Caco-2 (cell line): ENCODE data around the gene FHOD1. TPM values are rescaled to one million over a fixed set of nuclear protein-coding genes. Genes with fewer than 3 reads are reported as not detected.
A peak's percentile ranks its signal among the peaks of the same experiment; 100 is the strongest.

ENCODE experiments used
- BruUV-seq: library from RNA; stranded (reverse); fragments of 400-500 nt; replicated peaks from 2 replicates; lab custom pipeline; 2021; lab: Mats Ljungman, UMichigan
- CTCF ChIA-PET: fragments of 300-600 bp; sonication (Branson Sonifier 250); formaldehyde crosslinking; loops from one replicate; lab custom pipeline; 2022; ENCODE audit warnings: antibody characterized with exemption; lab: Charles Lee
- POLR2A ChIA-PET: fragments of 300-600 bp; sonication (Branson Sonifier 250); formaldehyde crosslinking; loops from one replicate; lab custom pipeline; 2022; ENCODE audit warnings: antibody characterized with exemption; lab: Charles Lee
- DNase-seq, 2 experiments: peaks; one replicate each; pipeline versions ENCODE4 v3.0.0 to v3.0.0-alpha.2; 2020 to 2022
- H3K27me3 ChIP-seq: replicated peaks from 2 replicates; pipeline ENCODE4 v1.6.0; 2011; ENCODE audit warnings: low read length; ENCODE audit not compliant: control insufficient read depth, insufficient read depth
- H3K36me3 ChIP-seq: 2 replicates; pipeline ENCODE4 v1.5.1; 2011; ENCODE audit warnings: low read length; ENCODE audit not compliant: control insufficient read depth, insufficient read depth
- H3K4me1 ChIP-seq: fragments of 250-450 bp; sonication (Bioruptor Pico); 2 replicates; pipeline ENCODE4 v1.5.1; 2020; ENCODE audit warnings: mild to moderate bottlenecking
- H3K4me3 ChIP-seq: 2 replicates; pipeline ENCODE4 v1.5.1; 2011; ENCODE audit warnings: low read depth, mild to moderate bottlenecking, control low read depth, low read length
- H3K9me3 ChIP-seq: fragments of 250-450 bp; sonication (Bioruptor Pico); 2 replicates; pipeline ENCODE4 v1.5.1; 2020; ENCODE audit warnings: mild to moderate bottlenecking, moderate library complexity
- H3K27ac Mint-ChIP-seq: one replicate; pipeline ENCODE4 v1.8.0; 2022; ENCODE audit warnings: mixed read lengths; ENCODE audit not compliant: unreplicated experiment
- H3K27me3 Mint-ChIP-seq: one replicate; pipeline ENCODE4 v1.8.0; 2022; ENCODE audit warnings: mixed read lengths; ENCODE audit not compliant: insufficient read depth, unreplicated experiment
- H3K36me3 Mint-ChIP-seq: one replicate; pipeline ENCODE4 v1.8.0; 2022; ENCODE audit warnings: mild to moderate bottlenecking, mixed read lengths; ENCODE audit not compliant: insufficient read depth, unreplicated experiment
- H3K4me1 Mint-ChIP-seq: one replicate; pipeline ENCODE4 v1.8.0; 2022; ENCODE audit warnings: low read depth, mixed read lengths; ENCODE audit not compliant: unreplicated experiment
- H3K4me3 Mint-ChIP-seq: one replicate; pipeline ENCODE4 v1.8.0; 2022; ENCODE audit warnings: mild to moderate bottlenecking, moderate library complexity, mixed read lengths; ENCODE audit not compliant: unreplicated experiment
- H3K9me3 Mint-ChIP-seq: one replicate; pipeline ENCODE4 v1.8.0; 2022; ENCODE audit warnings: mixed read lengths; ENCODE audit not compliant: unreplicated experiment
- intact Hi-C: fragments of 100-400 bp; cut with micrococcal nuclease; formaldehyde crosslinking; loops from one replicate; pipeline ENCODE4 v1.10.0; 2022; ENCODE audit not compliant: unreplicated experiment
- total RNA-seq: library from RNA; stranded (reverse); gene quantifications from 2 replicates; pipeline ENCODE4 v1.2.3, GENCODE V29; 2022
- TF ChIP-seq, protein P1 (sequence below), 2 experiments: fragments of 200-600 bp in 1 of 2; IDR thresholded peaks; 1 replicate in 1 of 2; 2 replicates in 1 of 2; pipeline versions ENCODE4 v1.5.1 to v1.8.0; 2011 to 2022; ENCODE audit warnings: antibody characterized with exemption in 1 of 2, control low read depth in 1 of 2, inconsistent platforms in 1 of 2, low read depth in 1 of 2, low read length in 1 of 2, mild to moderate bottlenecking in 1 of 2, moderate library complexity in 1 of 2; ENCODE audit not compliant: insufficient read depth in 1 of 2, severe bottlenecking in 1 of 2, unreplicated experiment in 1 of 2

Gene FHOD1
- total RNA-seq, 1 experiment from 2014 or later, result 69.0 TPM

DNA sequence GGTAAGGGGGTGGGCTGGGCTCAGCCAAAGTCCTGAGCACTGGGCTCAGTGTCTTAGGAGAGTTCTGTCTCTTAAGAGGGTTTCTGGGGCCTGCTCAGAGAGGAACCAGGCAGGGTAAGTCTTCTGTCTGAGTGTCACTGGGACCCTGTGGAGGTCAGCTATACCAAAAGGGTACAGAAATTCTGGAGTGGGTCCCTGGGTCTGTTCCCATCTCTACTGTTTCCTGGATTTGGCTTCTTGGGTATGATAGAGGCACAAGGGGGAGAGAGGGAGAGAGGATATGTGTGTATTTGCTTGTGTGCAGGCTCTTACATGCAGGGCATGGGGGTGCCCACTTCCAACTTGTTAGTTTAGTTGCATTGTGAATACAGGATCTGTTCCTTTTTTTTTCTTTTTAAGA, 53.7 kb downstream of the FHOD1 start:
- Histone ChIP-seq H3K4me3 (peak overlapping the region; percentile 90), H3K4me1 (peaks cover 24% of the 10 kb centered on the region), H3K36me3 (peaks cover 13% of the 10 kb centered on the region), H3K27me3 (no peaks in the 10 kb centered on the region), H3K9me3 (no peaks in the 10 kb centered on the region)
- Mint-ChIP-seq H3K4me1 (peaks cover 25% of the 10 kb centered on the region), H3K27ac (peak overlapping the region; percentile 25), H3K27me3 (no peaks in the 10 kb centered on the region), H3K9me3 (no peaks in the 10 kb centered on the region), H3K4me3 (peak overlapping the region; percentile 77), H3K36me3 (peaks cover 54% of the 10 kb centered on the region)
- ChIA-PET CTCF (interaction anchor here (1.1 kb wide), 1 partner anchor 232 kb away, joined by 3 read pairs; the partner anchor contains the start of gene CES3), POLR2A (interaction anchor here (0.5 to 1.2 kb wide), 2 partner anchors 34 to 54 kb away, joined by 3 read pairs; partner anchors contain the start of gene FHOD1)
- TF ChIP-seq, protein P1, sequence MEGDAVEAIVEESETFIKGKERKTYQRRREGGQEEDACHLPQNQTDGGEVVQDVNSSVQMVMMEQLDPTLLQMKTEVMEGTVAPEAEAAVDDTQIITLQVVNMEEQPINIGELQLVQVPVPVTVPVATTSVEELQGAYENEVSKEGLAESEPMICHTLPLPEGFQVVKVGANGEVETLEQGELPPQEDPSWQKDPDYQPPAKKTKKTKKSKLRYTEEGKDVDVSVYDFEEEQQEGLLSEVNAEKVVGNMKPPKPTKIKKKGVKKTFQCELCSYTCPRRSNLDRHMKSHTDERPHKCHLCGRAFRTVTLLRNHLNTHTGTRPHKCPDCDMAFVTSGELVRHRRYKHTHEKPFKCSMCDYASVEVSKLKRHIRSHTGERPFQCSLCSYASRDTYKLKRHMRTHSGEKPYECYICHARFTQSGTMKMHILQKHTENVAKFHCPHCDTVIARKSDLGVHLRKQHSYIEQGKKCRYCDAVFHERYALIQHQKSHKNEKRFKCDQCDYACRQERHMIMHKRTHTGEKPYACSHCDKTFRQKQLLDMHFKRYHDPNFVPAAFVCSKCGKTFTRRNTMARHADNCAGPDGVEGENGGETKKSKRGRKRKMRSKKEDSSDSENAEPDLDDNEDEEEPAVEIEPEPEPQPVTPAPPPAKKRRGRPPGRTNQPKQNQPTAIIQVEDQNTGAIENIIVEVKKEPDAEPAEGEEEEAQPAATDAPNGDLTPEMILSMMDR (IDR thresholded peaks at IDR 0.05; ENCODE audit: insufficient read depth in 1 of 2, low read depth in 1 of 2, low read length in 1 of 2, severe bottlenecking in 1 of 2, unreplicated experiment in 1 of 2), result no peak
- BruUV-seq, result no TSS peak
- intact Hi-C loops, result loop anchor here (2.0 kb wide), 1 partner anchor 53 kb away; the partner anchor contains the start of gene FHOD1
- no peak for DNase-seq

DNA sequence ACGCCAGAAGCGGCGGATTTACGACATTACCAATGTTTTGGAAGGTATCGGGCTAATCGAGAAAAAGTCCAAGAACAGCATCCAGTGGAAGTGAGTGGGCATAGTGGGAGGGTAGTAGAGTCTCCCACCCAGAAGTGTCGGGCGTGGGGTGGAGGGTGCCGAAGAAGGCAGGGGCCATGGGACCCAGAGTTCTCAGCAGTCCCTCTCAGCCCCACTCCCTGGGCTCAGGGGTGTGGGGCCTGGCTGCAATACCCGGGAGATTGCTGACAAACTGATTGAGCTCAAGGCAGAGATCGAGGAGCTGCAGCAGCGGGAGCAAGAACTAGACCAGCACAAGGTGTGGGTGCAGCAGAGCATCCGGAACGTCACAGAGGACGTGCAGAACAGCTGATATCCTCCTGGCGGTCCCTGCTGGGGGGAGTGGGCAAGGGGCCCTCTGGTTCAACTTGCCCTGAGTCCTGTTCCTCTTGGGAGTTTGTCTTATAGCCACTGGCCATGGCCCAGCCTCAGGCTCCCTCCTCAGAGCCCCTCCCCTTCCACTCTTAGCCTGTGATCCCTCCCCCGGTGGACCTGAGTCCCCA, 54.4 kb downstream of the FHOD1 start:
- Mint-ChIP-seq H3K27me3 (no peaks in the 10 kb centered on the region), H3K27ac (peak overlapping the region; percentile 48), H3K9me3 (no peaks in the 10 kb centered on the region), H3K36me3 (peaks cover 47% of the 10 kb centered on the region), H3K4me1 (peaks cover 25% of the 10 kb centered on the region), H3K4me3 (peak overlapping the region; percentile 77)
- no peaks in the 10 kb centered on the region for H3K9me3 ChIP-seq
- H3K4me3 ChIP-seq, result peak overlapping the region; percentile 90
- no peaks in the 10 kb centered on the region for H3K27me3 ChIP-seq
- DNase-seq, result no peak
- intact Hi-C loops, result loop anchor here (2.0 kb wide), 1 partner anchor 54 kb away; the partner anchor contains the start of gene FHOD1
- no TSS peak for BruUV-seq
- peaks cover 19% of the 10 kb centered on the region for H3K4me1 ChIP-seq
- H3K36me3 ChIP-seq, result peaks cover 12% of the 10 kb centered on the region
- CTCF ChIA-PET, result interaction anchor here (0.6 to 1.1 kb wide), 3 partner anchors 53 to 232 kb away, joined by 3 to 4 read pairs (median 4); partner anchors contain the start of gene CES3
- POLR2A ChIA-PET, result interaction anchor here (0.6 to 1.2 kb wide), 4 partner anchors 22 to 212 kb away, joined by 3 read pairs; partner anchors contain the start of genes FHOD1, NOL3 and TMEM208
- TF ChIP-seq, protein P1 (IDR thresholded peaks at IDR 0.05; ENCODE audit: insufficient read depth in 1 of 2, low read depth in 1 of 2, low read length in 1 of 2, severe bottlenecking in 1 of 2, unreplicated experiment in 1 of 2), result no peak

DNA sequence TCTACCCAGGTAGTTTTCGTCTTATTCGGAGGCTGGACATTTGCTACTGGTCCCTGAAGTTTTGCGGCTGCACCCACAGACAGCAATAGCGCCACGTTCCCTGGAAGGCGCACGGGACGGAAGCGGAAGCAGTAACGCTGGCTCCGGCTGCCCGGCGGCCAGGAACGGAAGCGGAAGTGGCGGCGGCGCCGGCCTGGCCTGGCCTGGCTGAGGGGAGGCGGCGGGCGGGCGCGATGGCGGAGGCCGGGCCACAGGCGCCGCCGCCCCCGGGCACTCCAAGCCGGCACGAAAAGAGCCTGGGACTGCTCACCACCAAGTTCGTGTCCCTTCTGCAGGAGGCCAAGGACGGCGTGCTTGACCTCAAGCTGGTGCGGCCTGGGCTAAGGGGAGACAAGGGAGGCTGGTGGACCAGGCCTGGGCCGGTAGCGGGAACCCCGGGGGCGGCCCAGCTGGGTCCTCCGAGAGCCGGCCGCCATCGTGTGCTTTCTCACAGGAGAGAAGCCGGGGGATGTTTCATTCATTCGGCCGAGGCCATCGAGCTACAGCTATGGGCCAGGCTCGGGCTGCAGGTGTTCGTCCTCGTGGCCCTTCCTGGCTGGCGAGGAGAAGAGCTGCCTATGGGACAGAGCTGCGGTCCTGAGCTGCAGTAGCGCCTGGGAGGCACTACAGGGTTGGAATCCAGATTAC, 55.1 kb downstream of the FHOD1 start, which contains the start of gene E2F4:
Gene E2F4, plus strand, starts transcription at position 161 of the 687 bp plus-strand sequence. Its CDS starts 73 bp downstream, at position 234.
- CTCF ChIA-PET, result interaction anchor here (1.0 kb wide), 1 partner anchor 54 kb away, joined by 4 read pairs; no protein-coding TSS in a partner anchor
- peak; percentile 92 to 94 for DNase-seq
- intact Hi-C loops, result loop anchor here (2.0 kb wide), 1 partner anchor 55 kb away; the partner anchor contains the start of gene FHOD1

More for the DNA sequence above, 55.1 kb downstream of the FHOD1 start, which contains the start of gene E2F4:
- Mint-ChIP-seq H3K27ac (peak within 1 kb of the TSS; percentile 54), H3K9me3 (no peaks in the 10 kb centered on the region), H3K27me3 (no peaks in the 10 kb centered on the region), H3K36me3 (peaks cover 47% of the 10 kb centered on the region), H3K4me3 (peak within 1 kb of the TSS; percentile 77), H3K4me1 (peaks cover 24% of the 10 kb centered on the region)
- H3K36me3 ChIP-seq, result peaks cover 11% of the 10 kb centered on the region
- peak within 1 kb of the TSS; percentile 90 for H3K4me3 ChIP-seq
- POLR2A ChIA-PET, result interaction anchor here (0.6 to 1.2 kb wide), 4 partner anchors 22 to 213 kb away, joined by 3 read pairs; partner anchors contain the start of genes FHOD1, NOL3 and TMEM208
- TSS peak; percentile 50 for BruUV-seq
- TF ChIP-seq, protein P1 (IDR thresholded peaks at IDR 0.05; ENCODE audit: insufficient read depth in 1 of 2, low read depth in 1 of 2, low read length in 1 of 2, severe bottlenecking in 1 of 2, unreplicated experiment in 1 of 2), result no peak
- no peaks in the 10 kb centered on the region for H3K27me3 ChIP-seq
- H3K9me3 ChIP-seq, result no peaks in the 10 kb centered on the region
- H3K4me1 ChIP-seq, result peaks cover 20% of the 10 kb centered on the region
